T-helper 17 cell (primary cell): ENCODE measurements around the gene OOSP4A. TPM values are rescaled to one million over a fixed set of nuclear protein-coding genes. Genes with fewer than 3 reads are reported as not detected.
"Not testable (repeated sequence)": the region's sequence is repeated elsewhere in the genome, so short reads cannot be mapped to it uniquely, and the experiment has no call there.

Source experiments
- ATAC-seq: fragments of 150-1000 bp; cut with Tn5 transposase; 2 replicates; pipeline ENCODE4 v1.10.0; 2021; ENCODE audit warnings: mild to moderate bottlenecking, moderate library complexity
- DNase-seq, 3 donors: peaks; one replicate each; pipeline versions ENCODE4 v3.0.0 to v3.0.0-alpha.2; 2020 to 2021
- H3K9me3 ChIP-seq: one replicate; pipeline ENCODE4 v1.7.0; 2013; ENCODE audit warnings: low read length, mild to moderate bottlenecking; ENCODE audit not compliant: control insufficient read depth, poor library complexity, severe bottlenecking
- H3K27ac Mint-ChIP-seq: one replicate; pipeline ENCODE4 v1.8.0; 2022; ENCODE audit warnings: mild to moderate bottlenecking, moderate library complexity, mixed read lengths
- H3K27me3 Mint-ChIP-seq: one replicate; pipeline ENCODE4 v1.8.0; 2022; ENCODE audit warnings: mixed read lengths
- H3K36me3 Mint-ChIP-seq: one replicate; pipeline ENCODE4 v1.8.0; 2022; ENCODE audit warnings: low read depth, mixed read lengths
- H3K4me1 Mint-ChIP-seq: one replicate; pipeline ENCODE4 v1.8.0; 2022; ENCODE audit warnings: mild to moderate bottlenecking, mixed read lengths
- H3K4me3 Mint-ChIP-seq: one replicate; pipeline ENCODE4 v1.8.0; 2022; ENCODE audit warnings: mild to moderate bottlenecking, moderate library complexity, mixed read lengths
- total RNA-seq, 4 donors: library from RNA in 2 of 4; stranded (reverse) in 2 of 4; gene quantifications; one replicate each; pipeline ENCODE4 v1.2.3 and lab custom pipeline; 2022 to 2026

Gene OOSP4A
- total RNA-seq, 2 donors from 2014 or later, result not detected

- no peaks in the 10 kb centered on the region for H3K4me1 Mint-ChIP-seq
- no peak overlapping the region for H3K27ac Mint-ChIP-seq
- DNase-seq (no peak), ATAC-seq (no peak)
- no peaks in the 10 kb centered on the region for H3K36me3 Mint-ChIP-seq
- H3K27me3 Mint-ChIP-seq, result peaks cover 16% of the 10 kb centered on the region
- H3K4me3 Mint-ChIP-seq, result no peak overlapping the region
- H3K9me3 ChIP-seq, result no peaks in the 10 kb centered on the region
Observed at GRCh38 chr11:59957094-59957493, 6.7 kb upstream of the OOSP4A start.

- no peak overlapping the region for H3K4me3 Mint-ChIP-seq
- ATAC-seq (no peak), DNase-seq (no peak)
- peaks cover 17% of the 10 kb centered on the region for H3K27me3 Mint-ChIP-seq
- no peaks in the 10 kb centered on the region for H3K36me3 Mint-ChIP-seq
- H3K9me3 ChIP-seq, result no peaks in the 10 kb centered on the region
- no peaks in the 10 kb centered on the region for H3K4me1 Mint-ChIP-seq
- no peak overlapping the region for H3K27ac Mint-ChIP-seq
Observed at GRCh38 chr11:59960502-59961381, 3.1 kb upstream of the OOSP4A start.

- no peak overlapping the region for H3K4me3 Mint-ChIP-seq
- DNase-seq (no peak), ATAC-seq (no peak)
- no peaks in the 10 kb centered on the region for H3K36me3 Mint-ChIP-seq
- no peak overlapping the region for H3K27ac Mint-ChIP-seq
- no peaks in the 10 kb centered on the region for H3K4me1 Mint-ChIP-seq
- no peaks in the 10 kb centered on the region for H3K9me3 ChIP-seq
- peaks cover 17% of the 10 kb centered on the region for H3K27me3 Mint-ChIP-seq
Observed at GRCh38 chr11:59962107-59962482, 1.7 kb upstream of the OOSP4A start.

- Mint-ChIP-seq H3K27ac (no peak overlapping the region), H3K4me3 (no peak overlapping the region), H3K27me3 (peaks cover 6% of the 10 kb centered on the region), H3K4me1 (no peaks in the 10 kb centered on the region), H3K36me3 (no peaks in the 10 kb centered on the region)
- no peaks in the 10 kb centered on the region for H3K9me3 ChIP-seq
- DNase-seq, result no peak
- no peak for ATAC-seq
Observed at GRCh38 chr11:59965424-59965823, 1.6 kb downstream of the OOSP4A start.

- no peak for ATAC-seq
- DNase-seq, result no peak
- no peak overlapping the region for H3K4me3 Mint-ChIP-seq
- peaks cover 6% of the 10 kb centered on the region for H3K27me3 Mint-ChIP-seq
- no peaks in the 10 kb centered on the region for H3K4me1 Mint-ChIP-seq
- no peaks in the 10 kb centered on the region for H3K9me3 ChIP-seq
- H3K36me3 Mint-ChIP-seq, result no peaks in the 10 kb centered on the region
- no peak overlapping the region for H3K27ac Mint-ChIP-seq
Observed at GRCh38 chr11:59966201-59966600, 2.4 kb downstream of the OOSP4A start.

- Mint-ChIP-seq H3K27me3 (peaks cover 9% of the 10 kb centered on the region), H3K36me3 (no peaks in the 10 kb centered on the region), H3K4me3 (no peak overlapping the region), H3K27ac (no peak overlapping the region), H3K4me1 (no peaks in the 10 kb centered on the region)
- H3K9me3 ChIP-seq, result no peaks in the 10 kb centered on the region
- DNase-seq, result no peak
- no peak for ATAC-seq
Observed at GRCh38 chr11:59967677-59968394, 4.0 kb downstream of the OOSP4A start.

GRCh38 chr11:59968395-59968783, 4.6 kb downstream of the OOSP4A start:
- no peak for ATAC-seq
- H3K27me3 Mint-ChIP-seq, result peaks cover 11% of the 10 kb centered on the region

GRCh38 chr11:59973097-59973496, 9.3 kb downstream of the OOSP4A start:
- H3K27ac Mint-ChIP-seq, result no peak overlapping the region

More at GRCh38 chr11:59968395-59968783, 4.6 kb downstream of the OOSP4A start:
- Mint-ChIP-seq H3K27ac (no peak overlapping the region), H3K4me1 (no peaks in the 10 kb centered on the region), H3K36me3 (no peaks in the 10 kb centered on the region), H3K4me3 (no peak overlapping the region)
- H3K9me3 ChIP-seq, result no peaks in the 10 kb centered on the region
- no peak for DNase-seq

GRCh38 chr11:59981106-59981770, 17.4 kb downstream of the OOSP4A start:
- ATAC-seq (no peak), DNase-seq (no peak)
- no peak overlapping the region for H3K27ac Mint-ChIP-seq
- no peaks in the 10 kb centered on the region for H3K36me3 Mint-ChIP-seq
- H3K4me1 Mint-ChIP-seq, result no peaks in the 10 kb centered on the region
- H3K4me3 Mint-ChIP-seq, result no peak overlapping the region
- peaks cover 33% of the 10 kb centered on the region for H3K27me3 Mint-ChIP-seq
- no peaks in the 10 kb centered on the region for H3K9me3 ChIP-seq

More at GRCh38 chr11:59973097-59973496, 9.3 kb downstream of the OOSP4A start:
- Mint-ChIP-seq H3K4me3 (no peak overlapping the region), H3K36me3 (no peaks in the 10 kb centered on the region), H3K4me1 (no peaks in the 10 kb centered on the region), H3K27me3 (peaks cover 7% of the 10 kb centered on the region)
- no peaks in the 10 kb centered on the region for H3K9me3 ChIP-seq
- DNase-seq, result no peak
- no peak for ATAC-seq

GRCh38 chr11:59982037-59982436, 18.2 kb downstream of the OOSP4A start:
- not testable (repeated sequence) for H3K36me3 Mint-ChIP-seq, H3K4me3 Mint-ChIP-seq, DNase-seq, H3K4me1 Mint-ChIP-seq, H3K9me3 ChIP-seq, ATAC-seq, H3K27ac Mint-ChIP-seq
- peaks cover 33% of the 10 kb centered on the region for H3K27me3 Mint-ChIP-seq

GRCh38 chr11:59983212-59983611, 19.4 kb downstream of the OOSP4A start:
- no peak for ATAC-seq
- no peaks in the 10 kb centered on the region for H3K9me3 ChIP-seq
- Mint-ChIP-seq H3K4me3 (no peak overlapping the region), H3K36me3 (no peaks in the 10 kb centered on the region), H3K27ac (no peak overlapping the region), H3K27me3 (peaks cover 30% of the 10 kb centered on the region), H3K4me1 (no peaks in the 10 kb centered on the region)
- no peak for DNase-seq

- Mint-ChIP-seq H3K4me1 (no peaks in the 10 kb centered on the region), H3K27me3 (peaks cover 18% of the 10 kb centered on the region), H3K36me3 (no peaks in the 10 kb centered on the region), H3K4me3 (no peak overlapping the region), H3K27ac (no peak overlapping the region)
- DNase-seq (no peak), ATAC-seq (no peak)
- no peaks in the 10 kb centered on the region for H3K9me3 ChIP-seq
Observed at GRCh38 chr11:59984368-59984767, 20.5 kb downstream of the OOSP4A start.

GRCh38 chr11:59990421-59990820, 26.6 kb downstream of the OOSP4A start:
- Mint-ChIP-seq H3K4me3 (no peak overlapping the region), H3K4me1 (no peaks in the 10 kb centered on the region), H3K36me3 (no peaks in the 10 kb centered on the region), H3K27ac (no peak overlapping the region), H3K27me3 (no peaks in the 10 kb centered on the region)
- no peak for DNase-seq
- ATAC-seq, result no peak
- no peaks in the 10 kb centered on the region for H3K9me3 ChIP-seq
